ENCODE measurements around the gene DOCK10.

Gene DOCK10

GRCh38 chr2:224833986-224834385, 208.3 kb downstream of the DOCK10 start:
- DNase-seq (ENCODE audit: extremely low read depth, low read depth): no peak
- no peak overlapping the region for H3K4me3 ChIP-seq (replicated peaks; ENCODE audit: low read depth, low read length)
- no peak for TF ChIP-seq CTCF (IDR thresholded peaks at IDR 0.05; ENCODE audit: low read depth, low read length, missing control alignments)

GRCh38 chr2:224832207-224832606, 210.1 kb downstream of the DOCK10 start:
- DNase-seq (ENCODE audit: extremely low read depth, low read depth): peak; percentile 44
- TF ChIP-seq CTCF (IDR thresholded peaks at IDR 0.05; ENCODE audit: low read depth, low read length, missing control alignments): no peak

GRCh38 chr2:224831530-224831929, 210.7 kb downstream of the DOCK10 start:
- no peak overlapping the region for H3K4me3 ChIP-seq (replicated peaks; ENCODE audit: low read depth, low read length)
- DNase-seq (ENCODE audit: extremely low read depth, low read depth): no peak
- TF ChIP-seq CTCF (IDR thresholded peaks at IDR 0.05; ENCODE audit: low read depth, low read length, missing control alignments): no peak

More at GRCh38 chr2:224832207-224832606, 210.1 kb downstream of the DOCK10 start:
- H3K4me3 ChIP-seq (replicated peaks; ENCODE audit: low read depth, low read length): no peak overlapping the region

- no peak for TF ChIP-seq CTCF (IDR thresholded peaks at IDR 0.05; ENCODE audit: low read depth, low read length, missing control alignments)
- no peak for DNase-seq (ENCODE audit: extremely low read depth, low read depth)
- no peak overlapping the region for H3K4me3 ChIP-seq (replicated peaks; ENCODE audit: low read depth, low read length)
Observed at GRCh38 chr2:224820283-224820991, 221.8 kb downstream of the DOCK10 start.

GRCh38 chr2:224819075-224819474, 223.2 kb downstream of the DOCK10 start:
- no peak for TF ChIP-seq CTCF (IDR thresholded peaks at IDR 0.05; ENCODE audit: low read depth, low read length, missing control alignments)
- DNase-seq (ENCODE audit: extremely low read depth, low read depth): no peak
- no peak overlapping the region for H3K4me3 ChIP-seq (replicated peaks; ENCODE audit: low read depth, low read length)

- DNase-seq (ENCODE audit: extremely low read depth, low read depth): no peak
- no peak overlapping the region for H3K4me3 ChIP-seq (replicated peaks; ENCODE audit: low read depth, low read length)
- TF ChIP-seq CTCF (IDR thresholded peaks at IDR 0.05; ENCODE audit: low read depth, low read length, missing control alignments): no peak
Observed at GRCh38 chr2:224817676-224818075, 224.6 kb downstream of the DOCK10 start.

- no peak overlapping the region for H3K4me3 ChIP-seq (replicated peaks; ENCODE audit: low read depth, low read length)
- DNase-seq (ENCODE audit: extremely low read depth, low read depth): no peak
- TF ChIP-seq CTCF (IDR thresholded peaks at IDR 0.05; ENCODE audit: low read depth, low read length, missing control alignments): no peak
Observed at GRCh38 chr2:224816816-224817215, 225.5 kb downstream of the DOCK10 start.
